Measurements from ENCODE around the gene KRT14. TPM values are rescaled to one million over a fixed set of nuclear protein-coding genes. Genes with fewer than 3 reads are reported as not detected.

KRT14 gene
- total RNA-seq, 2 donors from 2014 or later, result 6.9 to 18.7 TPM

GRCh38 chr17:41575336-41575735 is 11.4 kb downstream of the KRT14 start:
- H3K4me3 ChIP-seq, result no peak overlapping the region
- H3K4me1 ChIP-seq (ENCODE audit: control insufficient read depth in 1 of 2, low read depth in 2 of 2), result peaks cover 3 to 8% of the 10 kb centered on the region in 2 donors
- H3K9me3 ChIP-seq, result no peaks in the 10 kb centered on the region
- DNase-seq (ENCODE audit: low spot score) (no peak), ATAC-seq (ENCODE audit: insufficient number of reproducible peaks, low FRiP score, low read depth) (no peak)
- no peak overlapping the region for H3K27ac ChIP-seq
- H3K36me3 ChIP-seq, result no peaks in the 10 kb centered on the region
- H3K27me3 ChIP-seq (replicated peaks; ENCODE audit: insufficient read depth), result no peaks in the 10 kb centered on the region
- TF ChIP-seq CTCF (IDR thresholded peaks at IDR 0.05), result no peak

- Histone ChIP-seq H3K4me3 (no peak within 1 kb of the TSS), H3K4me1 (ENCODE audit: control insufficient read depth in 1 of 2, low read depth in 2 of 2) (no peaks in the 10 kb centered on the region), H3K27me3 (replicated peaks; ENCODE audit: insufficient read depth) (no peaks in the 10 kb centered on the region), H3K9me3 (no peaks in the 10 kb centered on the region), H3K36me3 (no peaks in the 10 kb centered on the region), H3K27ac (no peak within 1 kb of the TSS)
- DNase-seq (ENCODE audit: low spot score), result no peak
- ATAC-seq (ENCODE audit: insufficient number of reproducible peaks, low FRiP score, low read depth), result no peak
- TF ChIP-seq CTCF (IDR thresholded peaks at IDR 0.05), result no peak
Measured at GRCh38 chr17:41571561-41572434, 14.9 kb downstream of the KRT14 start, which contains the start of gene KRT9. Gene KRT9 (minus strand): TSS chr17:41572059. CDS start chr17:41571992, 67 bp downstream.

- H3K4me1 ChIP-seq (ENCODE audit: control insufficient read depth in 1 of 2, low read depth in 2 of 2), result no peaks in the 10 kb centered on the region
- no peaks in the 10 kb centered on the region for H3K27me3 ChIP-seq (replicated peaks; ENCODE audit: insufficient read depth)
- ATAC-seq (ENCODE audit: insufficient number of reproducible peaks, low FRiP score, low read depth) (no peak), DNase-seq (ENCODE audit: low spot score) (no peak)
- H3K9me3 ChIP-seq, result no peaks in the 10 kb centered on the region
- H3K4me3 ChIP-seq, result no peak overlapping the region
- no peak overlapping the region for H3K27ac ChIP-seq
- TF ChIP-seq CTCF (IDR thresholded peaks at IDR 0.05), result no peak
- no peaks in the 10 kb centered on the region for H3K36me3 ChIP-seq
Measured at GRCh38 chr17:41567317-41567716, 19.4 kb downstream of the KRT14 start.

GRCh38 chr17:41565338-41565737 is 21.4 kb downstream of the KRT14 start:
- no peaks in the 10 kb centered on the region for H3K27me3 ChIP-seq (replicated peaks; ENCODE audit: insufficient read depth)
- ATAC-seq (ENCODE audit: insufficient number of reproducible peaks, low FRiP score, low read depth) (no peak), DNase-seq (ENCODE audit: low spot score) (no peak)
- H3K36me3 ChIP-seq, result no peaks in the 10 kb centered on the region
- H3K9me3 ChIP-seq, result no peaks in the 10 kb centered on the region
- H3K4me3 ChIP-seq, result no peak overlapping the region
- no peaks in the 10 kb centered on the region for H3K4me1 ChIP-seq (ENCODE audit: control insufficient read depth in 1 of 2, low read depth in 2 of 2)
- H3K27ac ChIP-seq, result no peak overlapping the region
- no peak for TF ChIP-seq CTCF (IDR thresholded peaks at IDR 0.05)

GRCh38 chr17:41563607-41564170 is 23.0 kb downstream of the KRT14 start:
- ATAC-seq (ENCODE audit: insufficient number of reproducible peaks, low FRiP score, low read depth) (no peak), DNase-seq (ENCODE audit: low spot score) (no peak)
- no peaks in the 10 kb centered on the region for H3K4me1 ChIP-seq (ENCODE audit: control insufficient read depth in 1 of 2, low read depth in 2 of 2)
- no peaks in the 10 kb centered on the region for H3K9me3 ChIP-seq
- no peak overlapping the region for H3K4me3 ChIP-seq
- no peak overlapping the region for H3K27ac ChIP-seq
- H3K36me3 ChIP-seq, result no peaks in the 10 kb centered on the region
- no peaks in the 10 kb centered on the region for H3K27me3 ChIP-seq (replicated peaks; ENCODE audit: insufficient read depth)
- TF ChIP-seq CTCF (IDR thresholded peaks at IDR 0.05), result no peak

Data from thoracic aorta (tissue), 2 donors.